ENCODE data around the gene RIOX2.
A peak's percentile ranks its signal among the peaks of the same experiment; 100 is the strongest.
"Not testable (repeated sequence)": the region's sequence is repeated elsewhere in the genome, so short reads cannot be mapped to it uniquely, and the experiment has no call there.

RIOX2 gene

DNA sequence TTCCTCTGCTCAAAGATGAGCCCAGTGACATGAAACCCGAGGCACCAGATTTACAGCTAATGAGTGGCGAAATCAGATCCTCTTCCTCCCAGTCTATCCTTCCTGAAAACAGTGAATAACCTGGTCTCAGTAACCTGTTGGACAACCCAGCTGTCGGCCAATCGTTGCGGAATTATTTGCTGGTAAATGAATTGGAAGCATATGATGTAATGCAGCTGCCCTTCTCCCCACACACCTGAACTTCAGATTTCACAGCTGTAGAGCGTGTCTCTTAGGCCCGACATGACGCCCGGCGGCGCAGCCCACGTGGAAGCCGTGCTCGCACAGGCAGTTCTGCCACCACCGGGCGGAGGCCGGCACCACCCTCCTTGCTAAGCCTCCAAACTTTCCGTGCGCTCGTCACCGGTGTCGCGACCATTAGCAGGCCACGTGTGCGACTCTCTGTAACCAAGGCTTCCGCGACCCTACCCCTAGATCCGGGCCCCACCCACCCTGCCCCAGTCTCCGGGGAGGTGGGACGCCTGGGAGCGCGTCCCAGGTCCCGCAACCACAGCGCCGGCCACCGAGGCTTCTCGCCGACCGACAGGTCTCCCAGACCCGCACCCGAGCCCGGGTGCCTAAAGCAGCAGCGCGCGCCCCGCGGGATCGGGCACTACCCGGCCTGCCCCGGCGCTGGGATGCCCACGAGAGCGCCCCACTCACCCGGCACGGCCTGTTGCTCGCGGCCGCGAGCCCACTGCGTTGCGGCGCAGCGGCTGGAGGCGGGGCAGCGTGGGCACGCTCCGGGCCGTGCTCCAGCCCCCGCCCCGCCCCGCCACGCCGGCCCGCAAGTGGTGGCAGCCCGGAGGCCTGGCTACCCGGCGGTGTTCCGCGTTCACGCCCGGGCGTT, at the start of gene RIOX2:
TSS of gene RIOX2 (minus strand) at position 753 of the 889 bp plus-strand sequence. CDS start 4,838 bp downstream, outside the sequence.
- peak; percentile 45 to 55 for DNase-seq (ENCODE audit: low read depth in 2 of 2)

GRCh38 chr3:98020412-98020811, 48.2 kb upstream of the RIOX2 start:
- no peak for DNase-seq (ENCODE audit: low read depth in 2 of 2)

- DNase-seq (ENCODE audit: low read depth in 2 of 2): no peak
Measured at GRCh38 chr3:98018301-98018700, 46.1 kb upstream of the RIOX2 start.

GRCh38 chr3:98014268-98014585, 42.0 kb upstream of the RIOX2 start:
- DNase-seq (ENCODE audit: low read depth in 2 of 2): no peak

DNA sequence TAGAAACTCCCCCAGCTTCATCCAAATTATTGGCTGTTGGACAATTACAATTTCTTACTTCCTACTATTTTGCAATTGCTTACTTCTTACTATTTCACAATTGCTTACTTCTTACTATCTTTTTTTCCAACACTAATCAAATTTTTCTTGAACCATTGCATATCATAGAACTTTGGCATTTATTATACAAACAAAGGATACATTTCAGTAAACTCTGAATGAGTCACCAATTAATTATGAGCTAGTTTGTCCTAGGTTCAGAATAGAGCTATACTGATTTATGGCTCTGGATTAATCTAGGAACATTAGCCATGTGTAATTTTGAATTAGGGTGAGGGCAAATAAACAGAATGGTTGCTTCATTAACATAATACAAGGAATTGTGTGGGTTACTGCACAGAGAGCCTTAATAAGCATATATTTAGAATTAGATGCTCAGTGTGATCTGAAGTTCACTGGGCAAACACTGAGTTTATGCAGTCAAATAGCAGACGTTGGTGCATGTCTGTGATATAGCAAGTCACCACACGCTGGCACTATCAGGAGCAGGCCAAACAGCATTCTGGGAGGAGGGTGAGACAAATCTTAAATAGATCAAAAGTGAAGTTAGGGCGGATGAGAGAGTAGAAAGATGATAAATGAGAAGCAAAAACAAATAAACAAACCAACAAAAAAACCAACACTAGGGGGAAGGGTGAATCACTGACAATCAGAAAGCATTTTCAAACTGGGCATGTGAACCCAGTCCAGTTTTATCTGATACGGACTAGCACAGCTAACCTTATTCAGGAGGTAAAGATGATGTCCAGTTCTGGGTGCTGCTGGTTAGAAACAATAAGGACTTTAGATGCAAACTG, 41.4 kb upstream of the RIOX2 start:
- DNase-seq (ENCODE audit: low read depth in 2 of 2): no peak

GRCh38 chr3:98012979-98013378, 40.7 kb upstream of the RIOX2 start:
- no peak for DNase-seq (ENCODE audit: low read depth in 2 of 2)

- DNase-seq (ENCODE audit: low read depth in 2 of 2): not testable (repeated sequence)
Measured at GRCh38 chr3:98010883-98011449, 38.7 kb upstream of the RIOX2 start.

- no peak for DNase-seq (ENCODE audit: low read depth in 2 of 2)
Measured at GRCh38 chr3:98010194-98010882, 38.1 kb upstream of the RIOX2 start.

DNA sequence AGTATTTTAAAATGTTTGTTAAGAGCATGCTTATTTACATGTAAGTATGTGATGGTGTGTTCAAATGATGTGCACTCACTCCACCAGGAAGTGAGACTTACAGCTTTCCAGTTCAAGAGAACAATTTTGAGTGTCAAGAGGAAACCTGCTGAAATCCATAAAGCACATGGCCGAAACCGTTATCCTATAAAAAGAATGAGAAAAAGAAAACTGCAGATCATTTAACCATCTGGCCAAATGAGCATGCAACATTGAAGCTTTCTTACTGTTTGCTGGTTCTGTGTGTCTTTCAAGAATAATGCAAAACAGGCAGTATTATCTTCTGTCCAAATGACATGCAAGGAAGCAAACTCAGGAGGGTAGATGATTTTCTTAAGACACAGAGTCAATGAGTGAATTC, 36.6 kb upstream of the RIOX2 start:
- no peak for DNase-seq (ENCODE audit: low read depth in 2 of 2)

- no peak for DNase-seq (ENCODE audit: low read depth in 2 of 2)
Measured at GRCh38 chr3:98005438-98005837, 33.2 kb upstream of the RIOX2 start.

DNA sequence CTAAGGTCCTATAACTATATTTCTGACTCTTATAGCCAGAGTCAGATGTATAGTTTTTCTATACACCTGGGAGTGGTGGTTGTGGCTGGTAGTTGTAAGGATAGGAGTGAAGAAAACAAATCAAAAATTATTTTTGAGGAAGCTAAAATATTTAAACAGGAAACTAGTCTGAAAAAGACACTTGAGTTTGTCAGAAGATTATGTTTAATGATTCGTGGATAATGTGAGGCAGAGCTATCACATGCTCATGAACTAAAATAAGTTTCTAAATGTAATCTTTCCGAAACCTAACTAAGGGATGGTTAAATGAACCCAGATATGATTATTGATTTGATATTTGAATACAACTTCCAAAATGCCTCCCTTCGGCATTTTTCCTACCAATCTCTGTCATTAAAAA, 32.5 kb upstream of the RIOX2 start:
- DNase-seq (ENCODE audit: low read depth in 2 of 2): no peak

DNA sequence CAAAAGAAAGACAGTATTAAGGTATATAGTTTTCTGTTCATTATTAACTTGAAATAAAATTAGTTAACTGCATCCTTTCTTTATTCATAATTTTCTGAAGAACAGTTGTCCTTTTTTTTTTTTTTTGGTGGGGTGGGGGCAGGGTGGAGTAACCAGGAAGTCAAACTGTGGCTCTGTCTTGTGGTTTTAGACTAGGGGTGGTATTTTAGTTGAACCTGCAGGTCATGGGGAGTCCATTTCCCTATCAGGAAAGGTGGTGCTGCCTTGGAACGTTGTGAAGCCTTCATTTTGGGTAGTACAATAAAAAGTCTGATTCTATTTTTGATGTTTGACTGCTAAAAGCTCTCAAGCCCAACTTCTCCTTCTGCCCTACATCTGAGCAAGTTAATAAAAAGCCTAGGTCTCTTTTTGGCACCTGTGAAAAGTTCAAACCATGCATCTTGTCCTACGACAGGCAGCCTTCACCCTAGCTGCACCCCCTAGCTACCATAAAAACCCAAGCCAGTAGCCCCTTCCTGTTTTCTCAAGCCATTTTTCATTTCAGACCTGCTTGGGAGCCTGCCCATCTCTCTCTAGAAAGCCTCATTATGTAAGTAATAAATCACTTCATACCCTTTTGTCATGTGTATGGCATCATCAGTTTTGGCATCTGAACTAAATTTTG, 31.2 kb upstream of the RIOX2 start:
- DNase-seq (ENCODE audit: low read depth in 2 of 2): no peak

GRCh38 chr3:98002717-98003116, 30.5 kb upstream of the RIOX2 start:
- no peak for DNase-seq (ENCODE audit: low read depth in 2 of 2)

GRCh38 chr3:97999994-98000393, 27.8 kb upstream of the RIOX2 start:
- DNase-seq (ENCODE audit: low read depth in 2 of 2): no peak

DNA sequence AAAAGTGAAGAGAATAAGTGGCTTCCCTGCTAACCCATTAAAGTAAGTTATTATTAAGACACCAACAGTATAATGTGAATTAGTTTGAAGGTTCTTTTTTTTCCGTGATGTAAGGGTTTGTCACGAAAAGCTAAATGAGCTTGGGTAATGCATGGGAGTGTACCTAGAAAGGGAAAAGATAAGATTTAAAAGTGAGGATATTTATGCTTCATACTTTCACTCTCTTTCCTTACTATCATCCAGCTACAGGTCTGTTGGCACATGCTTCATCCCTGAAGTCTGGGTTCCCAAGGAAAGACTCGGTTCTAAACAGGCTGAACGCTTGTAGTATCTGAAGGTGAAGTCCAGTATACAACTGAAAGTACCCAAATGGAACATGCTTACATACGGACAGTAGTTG, 26.9 kb upstream of the RIOX2 start:
- no peak for DNase-seq (ENCODE audit: low read depth in 2 of 2)

- no peak for DNase-seq (ENCODE audit: low read depth in 2 of 2)
Measured at GRCh38 chr3:97996988-97997387, 24.8 kb upstream of the RIOX2 start.

DNA sequence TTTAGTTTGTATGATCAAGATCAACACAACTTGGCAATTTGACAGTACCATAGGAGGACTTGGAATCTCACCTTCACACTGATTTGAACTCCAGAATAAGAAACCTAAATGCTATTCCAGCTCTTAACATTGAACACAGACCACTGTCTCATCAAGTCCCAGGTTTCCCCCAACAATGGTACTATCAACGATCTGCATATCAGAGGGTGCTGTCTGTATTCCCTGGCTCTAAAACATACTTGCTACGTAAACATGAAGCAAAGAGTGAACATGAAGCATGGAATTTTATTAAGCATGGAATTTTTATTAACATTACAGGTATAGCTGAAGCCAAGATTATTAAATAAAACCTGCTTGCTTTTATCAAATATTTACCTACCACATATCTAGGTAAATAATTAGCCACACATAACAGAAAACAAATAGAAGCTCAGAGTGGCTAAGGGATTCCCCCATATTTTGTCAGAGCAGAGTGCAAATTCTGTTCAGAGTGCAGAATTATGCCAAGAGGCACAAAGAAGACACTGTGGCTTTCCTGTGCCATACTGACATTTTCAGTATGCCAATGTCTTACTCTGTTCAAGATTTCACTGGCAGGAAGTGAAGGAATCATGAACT, 22.2 kb upstream of the RIOX2 start:
- DNase-seq (ENCODE audit: low read depth in 2 of 2): no peak

DNA sequence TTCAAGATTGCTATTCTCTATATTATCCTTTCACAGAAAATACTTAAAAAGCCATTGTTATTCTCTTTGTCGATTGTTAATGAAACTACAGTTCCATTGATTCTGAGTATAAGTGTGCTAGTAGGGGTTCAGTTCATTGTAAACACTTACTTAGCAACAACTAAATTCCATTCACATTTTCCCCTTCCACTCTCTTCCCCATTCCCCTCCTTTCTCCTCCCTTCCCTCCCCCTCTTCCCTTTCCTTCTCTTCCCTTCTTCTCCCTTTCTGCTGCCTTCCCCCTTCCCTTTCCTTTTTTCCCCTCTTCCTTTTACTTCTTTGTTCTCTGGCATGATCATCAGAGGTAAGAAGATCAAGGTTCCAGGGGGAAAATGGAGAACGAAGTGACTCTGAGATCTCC, 21.3 kb upstream of the RIOX2 start:
- DNase-seq (ENCODE audit: low read depth in 2 of 2): no peak

- DNase-seq (ENCODE audit: low read depth in 2 of 2): no peak
Measured at GRCh38 chr3:97992547-97993173, 20.4 kb upstream of the RIOX2 start.

DNA sequence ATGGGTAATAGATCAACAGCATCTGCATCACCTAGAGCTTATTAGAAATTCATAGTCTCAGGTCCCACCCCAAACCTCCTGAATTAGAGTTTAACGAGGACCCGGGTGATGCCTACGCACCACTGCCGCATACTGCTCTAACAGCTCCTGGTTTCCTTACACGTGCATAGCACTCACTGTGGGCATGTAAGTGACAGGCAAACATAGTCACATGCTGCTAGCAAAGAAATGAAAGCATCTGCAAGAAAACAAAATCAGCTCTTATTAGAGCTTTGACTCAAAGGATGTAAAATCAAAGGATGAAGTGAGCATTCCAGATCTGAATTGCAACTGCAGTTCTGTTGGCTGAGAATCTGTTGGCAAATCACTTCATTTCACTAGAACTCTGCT, 19.1 kb upstream of the RIOX2 start:
- DNase-seq (ENCODE audit: low read depth in 2 of 2): no peak

Data from stimulated activated CD8-positive, alpha-beta memory T cell treated with anti-CD3 and anti-CD28 coated beads, Interleukin-7, amount 100 ng/mL, for 1 hour (primary cell).